RWPE1 (cell line): ENCODE results near the gene UQCC3.
A peak's percentile ranks its signal among the peaks of the same experiment; 100 is the strongest.

Source experiments
- CTCF ChIA-PET: fragments of 350-600 bp; sonication (Branson Sonifier 250); formaldehyde crosslinking; extraction: SDS; loops from one replicate; lab custom pipeline; 2021; lab: Yijun Ruan, JAX
- POLR2A ChIA-PET: fragments of 400-600 bp; formaldehyde crosslinking; extraction: SDS; loops from one replicate; lab custom pipeline; 2020; ENCODE audit warnings: antibody characterized with exemption; ENCODE audit not compliant: low non-redundant PET; lab: Yijun Ruan, JAX
- DNase-seq: peaks from one replicate; pipeline ENCODE4 v3.0.0; 2012; ENCODE audit warnings: low spot score
- H3K27ac ChIP-seq: fragments of 450-650 bp; 2 replicates; pipeline ENCODE4 v1.5.1; 2017
- TF ChIP-seq, protein P1 (sequence below): fragments of 450-650 bp; conservative IDR thresholded peaks from 2 replicates; pipeline ENCODE4 v1.5.1; 2017; ENCODE audit warnings: low read depth, mild to moderate bottlenecking

UQCC3 gene

DNA sequence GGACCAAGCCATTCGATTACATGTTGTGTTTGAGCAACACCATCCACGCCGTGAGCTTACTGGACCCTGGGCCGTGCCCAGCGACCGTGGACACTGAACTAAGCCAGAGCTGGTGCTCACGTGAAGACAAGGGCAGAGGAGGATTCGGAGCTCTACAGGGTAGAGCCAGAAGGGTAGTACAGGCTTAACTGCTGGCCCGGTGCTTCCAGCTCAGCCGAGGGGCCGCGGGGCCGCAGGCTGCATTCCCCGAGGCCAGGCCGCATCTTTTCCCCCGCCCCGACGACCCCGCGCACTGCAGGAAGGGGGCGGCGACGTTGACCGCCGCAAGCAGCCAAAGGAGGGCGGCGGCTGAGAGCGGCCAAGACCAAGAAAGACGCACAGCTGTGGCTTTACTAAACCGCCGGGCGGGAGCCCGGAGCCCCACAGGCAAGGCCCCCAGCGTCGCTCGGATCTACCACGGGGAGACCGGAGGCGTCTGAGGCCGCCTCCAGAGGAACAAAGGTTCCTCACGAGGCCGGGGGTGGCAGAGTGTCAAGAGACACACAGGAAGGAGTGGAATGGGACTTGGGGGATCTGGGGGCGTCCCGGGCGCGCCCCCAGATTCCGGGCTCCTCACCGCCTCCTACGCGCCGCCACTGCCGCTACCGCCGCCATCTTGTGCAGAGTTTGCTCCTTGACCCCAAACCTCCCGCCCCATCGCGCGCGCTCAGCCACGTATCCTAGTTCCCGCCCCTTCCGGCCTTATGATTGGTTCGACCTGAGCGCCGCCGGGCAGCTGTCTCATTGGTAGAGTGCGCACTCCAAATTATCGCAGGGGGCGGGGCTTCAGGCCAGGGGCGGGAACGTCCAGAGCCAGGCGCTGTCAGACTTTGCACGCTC is 25.3 kb upstream of the UQCC3 start, which contains the start of gene GANAB:
GANAB (minus strand) TSS at position 668 of the 879 bp plus-strand sequence; CDS start at position 654, 14 bp downstream.
- TF ChIP-seq, protein P1, sequence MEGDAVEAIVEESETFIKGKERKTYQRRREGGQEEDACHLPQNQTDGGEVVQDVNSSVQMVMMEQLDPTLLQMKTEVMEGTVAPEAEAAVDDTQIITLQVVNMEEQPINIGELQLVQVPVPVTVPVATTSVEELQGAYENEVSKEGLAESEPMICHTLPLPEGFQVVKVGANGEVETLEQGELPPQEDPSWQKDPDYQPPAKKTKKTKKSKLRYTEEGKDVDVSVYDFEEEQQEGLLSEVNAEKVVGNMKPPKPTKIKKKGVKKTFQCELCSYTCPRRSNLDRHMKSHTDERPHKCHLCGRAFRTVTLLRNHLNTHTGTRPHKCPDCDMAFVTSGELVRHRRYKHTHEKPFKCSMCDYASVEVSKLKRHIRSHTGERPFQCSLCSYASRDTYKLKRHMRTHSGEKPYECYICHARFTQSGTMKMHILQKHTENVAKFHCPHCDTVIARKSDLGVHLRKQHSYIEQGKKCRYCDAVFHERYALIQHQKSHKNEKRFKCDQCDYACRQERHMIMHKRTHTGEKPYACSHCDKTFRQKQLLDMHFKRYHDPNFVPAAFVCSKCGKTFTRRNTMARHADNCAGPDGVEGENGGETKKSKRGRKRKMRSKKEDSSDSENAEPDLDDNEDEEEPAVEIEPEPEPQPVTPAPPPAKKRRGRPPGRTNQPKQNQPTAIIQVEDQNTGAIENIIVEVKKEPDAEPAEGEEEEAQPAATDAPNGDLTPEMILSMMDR: no peak
- peak; percentile 99 for DNase-seq
- H3K27ac ChIP-seq: peak within 1 kb of the TSS; percentile 87
- POLR2A ChIA-PET: interaction anchor here (0.6 kb wide), 3 partner anchors 13 to 55 kb away, joined by 4 read pairs; partner anchors contain the start of gene TUT1
- CTCF ChIA-PET: interaction anchor here (0.8 kb wide), 1 partner anchor 252 kb away, joined by 3 read pairs; no protein-coding TSS in a partner anchor

DNA sequence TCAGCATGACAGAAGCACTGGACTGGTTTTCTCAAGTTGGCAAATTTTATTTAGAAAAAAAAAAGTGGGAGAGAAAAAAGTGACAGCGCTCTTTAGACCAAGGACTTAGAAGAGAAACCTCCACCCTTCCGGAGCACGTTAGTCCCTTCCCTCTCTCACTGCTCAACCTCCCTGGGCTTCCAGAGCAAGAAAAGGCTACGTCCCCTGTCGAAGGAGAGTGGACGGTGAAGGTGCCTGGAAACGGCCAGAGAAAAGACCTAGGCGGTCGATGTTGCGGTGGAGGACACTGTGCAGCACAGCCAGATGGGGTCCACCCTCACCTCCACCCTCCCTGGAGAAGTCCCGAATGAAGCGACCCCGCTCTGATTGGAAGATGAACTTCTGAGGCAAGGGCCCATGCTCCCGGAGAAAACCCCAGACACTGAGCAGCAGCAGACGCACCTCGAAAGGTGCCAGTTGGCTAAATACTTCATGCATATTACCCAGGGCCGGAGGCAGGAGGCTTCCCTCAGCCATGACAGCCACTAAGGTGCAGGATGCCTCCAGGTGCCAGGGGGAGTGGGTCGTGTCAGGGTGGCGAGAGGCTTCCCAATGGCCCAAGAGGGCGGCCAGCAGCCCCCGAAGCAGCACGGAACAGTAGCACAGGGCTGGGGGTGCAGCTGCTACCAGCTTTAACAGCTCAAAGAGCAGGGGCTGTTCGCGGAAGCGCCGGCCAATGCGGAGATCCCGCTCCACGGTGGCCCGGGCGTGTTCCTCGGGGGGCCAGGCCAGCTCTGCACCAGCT is 24.5 kb upstream of the UQCC3 start:
- peak overlapping the region; percentile 87 for H3K27ac ChIP-seq
- CTCF ChIA-PET: interaction anchor here (0.6 kb wide), 1 partner anchor 65 kb away, joined by 4 read pairs; no protein-coding TSS in a partner anchor
- TF ChIP-seq, protein P1: no peak
- POLR2A ChIA-PET: interaction anchor here (0.6 kb wide), 2 partner anchors 13 to 55 kb away, joined by 4 read pairs; partner anchors contain the start of gene TUT1
- no peak for DNase-seq

DNA sequence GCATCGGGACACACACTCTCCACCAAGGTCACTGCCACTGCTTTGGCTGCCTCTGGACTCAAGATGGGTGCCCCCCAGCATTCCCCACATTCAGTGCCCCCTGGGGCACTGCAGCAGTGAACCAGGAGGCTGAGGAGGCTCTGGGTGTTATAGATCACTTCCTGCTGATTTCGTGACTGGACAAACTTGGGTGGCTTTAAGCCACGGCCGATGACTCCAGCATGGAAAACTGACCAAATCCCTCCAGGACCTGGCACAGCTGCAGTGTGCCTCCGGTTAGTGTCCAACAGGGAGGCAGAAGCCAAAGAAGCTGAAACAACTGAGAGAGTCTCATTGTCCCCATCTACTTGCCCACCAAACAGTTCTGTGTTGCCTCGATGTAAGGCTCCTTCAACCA is 23.9 kb upstream of the UQCC3 start:
- CTCF ChIA-PET: interaction anchor here (0.9 kb wide), 1 partner anchor 36 kb away, joined by 3 read pairs; no protein-coding TSS in a partner anchor
- DNase-seq: no peak
- TF ChIP-seq, protein P1: no peak
- H3K27ac ChIP-seq: peak overlapping the region; percentile 87
- POLR2A ChIA-PET: no interaction called here

DNA sequence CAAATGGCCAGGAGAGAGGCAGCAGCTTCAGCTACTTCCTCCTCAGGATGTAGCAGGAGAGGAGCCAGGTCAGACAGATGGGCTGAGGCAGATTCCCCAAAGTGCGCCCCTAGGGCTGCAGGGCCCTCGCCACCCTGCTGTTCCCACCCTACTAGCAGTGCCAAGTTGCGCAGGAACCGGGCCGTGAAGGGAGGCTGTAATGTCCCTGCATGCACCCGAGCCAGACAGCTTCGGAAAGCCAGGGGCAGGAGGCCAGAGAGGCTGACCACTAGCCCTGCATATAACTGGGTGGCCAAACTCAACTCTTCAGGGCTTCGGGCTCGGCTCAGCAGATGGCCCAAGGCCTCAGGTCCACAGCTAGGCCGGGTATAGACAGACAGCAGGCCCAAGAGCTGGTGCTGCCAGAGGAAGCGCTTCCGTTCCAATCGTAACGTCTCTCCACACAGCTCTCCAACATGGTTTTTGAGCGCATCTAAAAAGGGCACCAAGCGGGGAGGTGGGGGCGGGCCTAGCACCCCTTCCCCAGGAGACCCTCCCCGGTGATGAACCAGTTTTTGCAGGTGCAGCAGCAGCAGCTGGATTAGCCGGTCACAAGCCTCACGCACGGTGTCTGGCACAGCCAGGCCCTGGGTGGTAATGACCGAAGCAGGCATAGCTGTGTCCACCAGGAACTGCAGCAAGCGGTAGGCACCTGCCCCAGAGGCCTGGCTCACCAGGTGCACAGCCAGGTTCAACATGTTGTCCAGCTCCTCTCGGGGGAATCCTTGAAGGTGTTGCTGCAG is 23.1 kb upstream of the UQCC3 start:
- POLR2A ChIA-PET: interaction anchor here (0.6 kb wide), 1 partner anchor 27 kb away, joined by 12 read pairs; no protein-coding TSS in a partner anchor
- DNase-seq: no peak
- TF ChIP-seq, protein P1: no peak
- CTCF ChIA-PET: interaction anchor here (0.9 kb wide), 1 partner anchor 36 kb away, joined by 3 read pairs; no protein-coding TSS in a partner anchor
- H3K27ac ChIP-seq: peak overlapping the region; percentile 87

DNA sequence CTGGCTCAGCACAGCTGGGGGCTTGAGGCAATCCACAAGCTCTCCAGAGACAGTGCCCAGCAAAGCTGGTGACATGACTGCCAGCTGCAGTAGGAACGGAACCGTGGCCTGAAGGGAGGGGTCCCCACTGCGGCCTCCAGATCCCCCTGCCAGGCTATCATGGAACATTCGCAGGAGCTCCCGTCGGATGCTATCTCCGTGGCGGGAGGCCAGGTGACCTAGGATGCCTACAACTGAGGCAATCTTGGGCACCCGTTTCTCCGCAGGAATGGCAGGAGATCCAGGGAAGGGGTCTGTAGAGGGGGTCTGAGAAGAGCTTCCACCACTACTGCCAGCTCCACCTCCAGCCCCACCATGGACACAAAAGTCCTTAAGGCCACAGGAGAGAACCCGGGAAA is 22.5 kb upstream of the UQCC3 start:
- POLR2A ChIA-PET: no interaction called here
- no peak for DNase-seq

More for the DNA sequence above, 22.5 kb upstream of the UQCC3 start:
- TF ChIP-seq, protein P1: no peak
- CTCF ChIA-PET: no interaction called here
- H3K27ac ChIP-seq: peak overlapping the region; percentile 87
